Measurements from ENCODE around the gene EFNA2. TPM values are rescaled to one million over a fixed set of nuclear protein-coding genes. Genes with fewer than 3 reads are reported as not detected.

The EFNA2 gene
- total and polyA plus RNA-seq, 2 of the 8 experiments (the other 6 are each of a cell fraction or from before 2014, with no cell fraction given), result 4.0 to 7.0 TPM

- Histone ChIP-seq H2BK120ac (replicated peaks; ENCODE audit: low read depth, low read length) (no peak overlapping the region), H2BK20ac (ENCODE audit: low read length) (no peak overlapping the region), H2BK12ac (ENCODE audit: low read depth, low read length) (no peak overlapping the region), H3K27me3 (replicated peaks in 1 of 4; ENCODE audit: control insufficient read depth in 3 of 4, extremely low read depth in 1 of 4, insufficient read depth in 3 of 4, low read length in 3 of 4) (peaks cover 0 to 2% (median 1%) of the 10 kb centered on the region in 4 experiments; a peak in 2 of 7 replicates), H3K4me1 (replicated peaks in 1 of 4; ENCODE audit: control insufficient read depth in 3 of 4, insufficient read depth in 4 of 4, low read length in 3 of 4) (peaks cover 0 to 8% (median under 1%) of the 10 kb centered on the region in 4 experiments; a peak in 4 of 7 replicates), H3K4ac (replicated peaks; ENCODE audit: insufficient read length, low read depth, low read length) (no peak overlapping the region), H2AK5ac (ENCODE audit: low read depth, low read length) (no peak overlapping the region; the same call in 1 of the 2 replicates), H3K36me3 (ENCODE audit: control insufficient read depth in 2 of 4, insufficient read depth in 4 of 4, low read length in 3 of 4) (no peaks in the 10 kb centered on the region), H3K14ac (ENCODE audit: insufficient read length) (no peak overlapping the region), H4K20me1 (replicated peaks in 1 of 2; ENCODE audit: control insufficient read depth in 1 of 2, insufficient read depth in 2 of 2, low read length in 2 of 2) (peaks cover 7 to 8% of the 10 kb centered on the region in 2 experiments), H2AFZ (ENCODE audit: low read length) (no peak overlapping the region), H3K23me2 (ENCODE audit: low read depth, low read length) (peaks cover 2% of the 10 kb centered on the region; the same call in 1 of the 2 replicates), H4K8ac (ENCODE audit: extremely low read depth, insufficient read depth, low read length) (no peak overlapping the region), H3K79me2 (ENCODE audit: control insufficient read depth in 1 of 2, insufficient read depth in 2 of 2, low read length in 2 of 2) (no peaks in the 10 kb centered on the region), H3K4me3 (ENCODE audit: extremely low read depth in 1 of 4, insufficient read depth in 2 of 4, low read depth in 3 of 4, low read length in 4 of 4) (no peak overlapping the region), H3K9me3 (ENCODE audit: insufficient read depth in 2 of 2, low read depth in 1 of 2, low read length in 1 of 2) (no peaks in the 10 kb centered on the region), H4K5ac (ENCODE audit: insufficient read length, low read depth, low read length) (no peak overlapping the region), H3K4me2 (ENCODE audit: insufficient read depth in 1 of 2, low read depth in 2 of 2, low read length in 2 of 2) (no peak overlapping the region), H2BK15ac (ENCODE audit: low read length) (no peak overlapping the region), H3K56ac (replicated peaks; ENCODE audit: insufficient read length, low read depth, low read length) (no peak overlapping the region), H3K18ac (ENCODE audit: extremely low read depth, low read length) (no peak overlapping the region), H4K91ac (replicated peaks; ENCODE audit: insufficient read length, low read length) (no peak overlapping the region), H3K23ac (ENCODE audit: insufficient read length) (no peak overlapping the region), H3K9ac (replicated peaks in 1 of 4; ENCODE audit: extremely low read depth in 1 of 4, low read depth in 3 of 4, low read length in 3 of 4) (no peak overlapping the region), H2BK5ac (ENCODE audit: low read depth, low read length) (no peak overlapping the region), H3K27ac (ENCODE audit: low read depth, low read length) (no peak overlapping the region), H3K79me1 (ENCODE audit: low read depth, low read length) (peaks cover 2% of the 10 kb centered on the region; the same call in 1 of the 2 replicates)
- POLR2A ChIA-PET (ENCODE audit: partially characterized antibody), result interaction anchor here (0.8 to 2.5 kb wide), 3 partner anchors 19 to 175 kb away, joined by 3 to 16 read pairs (median 5); partner anchors contain the start of gene CIRBP
- FAIRE-seq (no peak), DNase-seq (ENCODE audit: low read depth in 1 of 2, low spot score in 2 of 2) (no peak)
- CTCF ChIA-PET (ENCODE audit: partially characterized antibody), result interaction anchor here (0.5 to 0.7 kb wide), 2 partner anchors 25 to 185 kb away, joined by 3 read pairs; no protein-coding TSS in a partner anchor
- WGBS, 2 experiments (ENCODE audit: extremely low coverage in 1 of 2, insufficient coverage in 1 of 2, insufficient read length in 1 of 2, insufficient replicate concordance in 2 of 2, low coverage in 1 of 2, low lambda C conversion rate in 2 of 2, missing lambda C conversion rate in 1 of 2), result 85% methylated on average over 25 of the region's 25 CpGs; no CpG with 5 or more reads in 1 of the 2 experiments
Observed at GRCh38 chr19:1291761-1292418, 6.2 kb downstream of the EFNA2 start.
